H1 (cell line): ENCODE data around the gene NEK11. TPM values are rescaled to one million over a fixed set of nuclear protein-coding genes. Genes with fewer than 3 reads are reported as not detected.

Experiments
- CTCF ChIA-PET: fragments of 300-600 bp; sonication (Branson Sonifier 250); formaldehyde crosslinking; loops from one replicate; lab custom pipeline; 2021; ENCODE audit not compliant: partially characterized antibody; lab: Charles Lee
- POLR2A ChIA-PET: fragments of 300-600 bp; sonication (Branson Sonifier 250); formaldehyde crosslinking; loops from one replicate; lab custom pipeline; 2021; ENCODE audit warnings: inconsistent platforms; ENCODE audit not compliant: partially characterized antibody; lab: Charles Lee
- DNase-seq, 2 experiments: peaks; one replicate each; pipeline versions ENCODE4 v3.0.0 to v3.0.0-alpha.2; 2010 to 2022; ENCODE audit warnings: low spot score in 2 of 2, low read depth in 1 of 2, mixed read lengths in 1 of 2
- FAIRE-seq: peaks from 2 replicates; lab custom pipeline; 2011; peaks lifted over from hg19 to GRCh38; lab: Jason Lieb, UNC
- H2AFZ ChIP-seq: 2 replicates; pipeline ENCODE4 v1.8.1; 2012; ENCODE audit warnings: low read length, inconsistent platforms
- H2AK5ac ChIP-seq: 2 replicates; pipeline ENCODE4 v1.6.1; 2013; ENCODE audit warnings: low read depth, low read length
- H2BK120ac ChIP-seq: replicated peaks from 2 replicates; pipeline ENCODE3; 2013; ENCODE audit warnings: low read depth, low read length, inconsistent platforms
- H2BK12ac ChIP-seq: 2 replicates; pipeline ENCODE4 v1.6.1; 2013; ENCODE audit warnings: low read depth, low read length
- H2BK15ac ChIP-seq: 2 replicates; pipeline ENCODE4 v1.6.1; 2013; ENCODE audit warnings: low read length
- H2BK20ac ChIP-seq: 2 replicates; pipeline ENCODE4 v1.6.1; 2013; ENCODE audit warnings: low read length
- H2BK5ac ChIP-seq: 2 replicates; pipeline ENCODE4 v1.6.1; 2013; ENCODE audit warnings: low read depth, low read length
- H3K14ac ChIP-seq: 2 replicates; pipeline ENCODE4 v1.6.1; 2013; ENCODE audit warnings: inconsistent platforms; ENCODE audit not compliant: insufficient read length
- H3K18ac ChIP-seq: 2 replicates; pipeline ENCODE4 v1.6.1; 2013; ENCODE audit warnings: low read length; ENCODE audit errors: extremely low read depth
- H3K23ac ChIP-seq: 2 replicates; pipeline ENCODE4 v1.6.1; 2013; ENCODE audit warnings: inconsistent platforms; ENCODE audit not compliant: insufficient read length
- H3K23me2 ChIP-seq: 2 replicates; pipeline ENCODE4 v1.6.1; 2013; ENCODE audit warnings: low read depth, low read length
- H3K27ac ChIP-seq: 2 replicates; pipeline ENCODE4 v1.6.1; 2011; ENCODE audit warnings: low read depth, low read length, inconsistent platforms
- H3K27me3 ChIP-seq, 4 experiments: replicated peaks in 1 of 4; 1 replicate in 1 of 4; 2 replicates in 3 of 4; pipeline versions ENCODE4 v1.6.1 to v1.8.1; 2011 to 2013; ENCODE audit warnings: low read length in 3 of 4, mild to moderate bottlenecking in 3 of 4, inconsistent platforms in 2 of 4, mixed read lengths in 2 of 4, moderate library complexity in 1 of 4; ENCODE audit not compliant: control insufficient read depth in 3 of 4, insufficient read depth in 3 of 4; ENCODE audit errors: extremely low read depth in 1 of 4
- H3K36me3 ChIP-seq, 4 experiments: 2 replicates each; pipeline versions ENCODE4 v1.6.1 to v1.8.1; 2011 to 2013; ENCODE audit warnings: mild to moderate bottlenecking in 4 of 4, low read length in 3 of 4, moderate library complexity in 2 of 4, control low read depth in 1 of 4, inconsistent platforms in 1 of 4; ENCODE audit not compliant: insufficient read depth in 4 of 4, control insufficient read depth in 2 of 4
- H3K4ac ChIP-seq: replicated peaks from 2 replicates; pipeline ENCODE3; 2013; ENCODE audit warnings: low read length, low read depth, mixed read lengths, inconsistent platforms; ENCODE audit not compliant: insufficient read length
- H3K4me1 ChIP-seq, 4 experiments: replicated peaks in 1 of 4; 1 replicate in 1 of 4; 2 replicates in 3 of 4; pipeline versions ENCODE4 v1.6.1 to v1.8.1; 2011 to 2013; ENCODE audit warnings: low read length in 3 of 4, inconsistent platforms in 2 of 4, mixed read lengths in 1 of 4; ENCODE audit not compliant: insufficient read depth in 4 of 4, control insufficient read depth in 3 of 4
- H3K4me2 ChIP-seq, 2 experiments: 2 replicates each; pipeline versions ENCODE4 v1.6.1 to v1.8.1; 2011 to 2013; ENCODE audit warnings: low read depth in 2 of 2, low read length in 2 of 2, control low read depth in 1 of 2, inconsistent platforms in 1 of 2, mild to moderate bottlenecking in 1 of 2; ENCODE audit not compliant: insufficient read depth in 1 of 2
- H3K4me3 ChIP-seq, 4 experiments: fragments of 200-600, 300-600 bp in 1 of 4; sonication (generic), shearing (Covaris generic), sonication (Bioruptor Twin) in 1 of 4; 2 replicates each; pipeline versions ENCODE4 v1.5.1 to v1.8.1; 2011 to 2016; ENCODE audit warnings: low read length in 4 of 4, low read depth in 3 of 4, control low read depth in 2 of 4, inconsistent platforms in 2 of 4, mild to moderate bottlenecking in 2 of 4, mixed read lengths in 1 of 4, moderate library complexity in 1 of 4; ENCODE audit not compliant: insufficient read depth in 2 of 4; ENCODE audit errors: extremely low read depth in 1 of 4
- H3K56ac ChIP-seq: replicated peaks from 2 replicates; pipeline ENCODE3; 2013; ENCODE audit warnings: low read depth, mild to moderate bottlenecking, mixed read lengths, low read length, inconsistent platforms; ENCODE audit not compliant: insufficient read length
- H3K79me1 ChIP-seq: 2 replicates; pipeline ENCODE4 v1.6.1; 2013; ENCODE audit warnings: low read depth, low read length, control low read depth
- H3K79me2 ChIP-seq, 2 experiments: 2 replicates each; pipeline versions ENCODE4 v1.6.1 to v1.8.1; 2012 to 2013; ENCODE audit warnings: low read length in 2 of 2, mild to moderate bottlenecking in 2 of 2, inconsistent platforms in 1 of 2; ENCODE audit not compliant: insufficient read depth in 2 of 2, control insufficient read depth in 1 of 2
- H3K9ac ChIP-seq, 4 experiments: replicated peaks in 1 of 4; 1 replicate in 1 of 4; 2 replicates in 3 of 4; pipeline versions ENCODE4 v1.6.1 to v1.8.1; 2011 to 2013; ENCODE audit warnings: low read depth in 3 of 4, low read length in 3 of 4, control low read depth in 2 of 4, mild to moderate bottlenecking in 2 of 4, moderate library complexity in 2 of 4, inconsistent platforms in 1 of 4; ENCODE audit errors: extremely low read depth in 1 of 4
- H3K9me3 ChIP-seq, 2 experiments: 2 replicates each; pipeline versions ENCODE4 v1.6.1 to v1.8.1; 2012 to 2013; ENCODE audit warnings: mild to moderate bottlenecking in 2 of 2, moderate library complexity in 2 of 2, control low read depth in 1 of 2, inconsistent platforms in 1 of 2, low read depth in 1 of 2, low read length in 1 of 2, mixed read lengths in 1 of 2; ENCODE audit not compliant: insufficient read depth in 2 of 2
- H4K20me1 ChIP-seq, 2 experiments: replicated peaks in 1 of 2; 2 replicates each; pipeline versions ENCODE3 to v1.8.1; 2011 to 2013; ENCODE audit warnings: inconsistent platforms in 2 of 2, low read length in 2 of 2, mild to moderate bottlenecking in 1 of 2; ENCODE audit not compliant: insufficient read depth in 2 of 2, control insufficient read depth in 1 of 2
- H4K5ac ChIP-seq: 2 replicates; pipeline ENCODE4 v1.6.1; 2013; ENCODE audit warnings: low read length, low read depth, mixed read lengths, inconsistent platforms; ENCODE audit not compliant: insufficient read length
- H4K8ac ChIP-seq: 2 replicates; pipeline ENCODE4 v1.8.0; 2013; ENCODE audit warnings: mild to moderate bottlenecking, moderate library complexity, low read length, inconsistent platforms; ENCODE audit not compliant: insufficient read depth; ENCODE audit errors: extremely low read depth
- H4K91ac ChIP-seq: replicated peaks from 2 replicates; pipeline ENCODE3; 2013; ENCODE audit warnings: low read length, mixed read lengths, inconsistent platforms; ENCODE audit not compliant: insufficient read length
- CEBPB ChIP-seq: IDR thresholded peaks from 2 replicates; pipeline ENCODE4 v1.6.1; 2012; ENCODE audit warnings: low read depth, low read length
- CHD1 ChIP-seq: IDR thresholded peaks from 2 replicates; pipeline ENCODE4 v1.6.1; 2012; ENCODE audit warnings: low read depth, low read length, improper control_type of control experiment
- EGR1 ChIP-seq: IDR thresholded peaks from 2 replicates; pipeline ENCODE4 v1.6.1; 2011; ENCODE audit warnings: low read depth, low read length, borderline replicate concordance
- FOSL1 ChIP-seq: IDR thresholded peaks from 2 replicates; pipeline ENCODE4 v1.6.1; 2011; ENCODE audit warnings: mild to moderate bottlenecking, low read depth, low read length, moderate library complexity; ENCODE audit not compliant: insufficient read depth
- GABPA ChIP-seq: IDR thresholded peaks from 2 replicates; pipeline ENCODE4 v1.6.1; 2011; ENCODE audit warnings: mild to moderate bottlenecking, low read length, moderate library complexity, borderline replicate concordance; ENCODE audit not compliant: insufficient read depth
- MAFK ChIP-seq: IDR thresholded peaks from 2 replicates; pipeline ENCODE4 v1.6.1; 2012; ENCODE audit warnings: low read depth, mild to moderate bottlenecking, improper control_type of control experiment, low read length
- NRF1 ChIP-seq: IDR thresholded peaks from 2 replicates; pipeline ENCODE4 v1.6.1; 2011; ENCODE audit warnings: mild to moderate bottlenecking, low read depth, low read length, improper control_type of control experiment
- RAD21 ChIP-seq, 2 experiments: IDR thresholded peaks in 1 of 2; conservative IDR thresholded peaks in 1 of 2; 2 replicates each; pipeline ENCODE4 v1.6.1; 2011; ENCODE audit warnings: low read depth in 2 of 2, low read length in 2 of 2, improper control_type of control experiment in 1 of 2, inconsistent platforms in 1 of 2, mild to moderate bottlenecking in 1 of 2, moderate library complexity in 1 of 2
- RBBP5 ChIP-seq: IDR thresholded peaks from 2 replicates; pipeline ENCODE4 v1.7.1; 2012; ENCODE audit warnings: low read depth, mild to moderate bottlenecking, inconsistent platforms, low read length, moderate library complexity, borderline replicate concordance
- RFX5 ChIP-seq: IDR thresholded peaks from 2 replicates; pipeline ENCODE4 v1.6.1; 2011; ENCODE audit warnings: low read depth, low read length, improper control_type of control experiment, borderline replicate concordance
- RXRA ChIP-seq: IDR thresholded peaks from 2 replicates; pipeline ENCODE4 v1.6.1; 2011; ENCODE audit warnings: low read depth, mild to moderate bottlenecking, low read length, moderate library complexity; ENCODE audit not compliant: insufficient read depth
- SIRT6 ChIP-seq: IDR thresholded peaks from one replicate; pipeline ENCODE4 v1.7.1; 2012; ENCODE audit warnings: low read length, inconsistent platforms
- TAF7 ChIP-seq: optimal IDR thresholded peaks from 2 replicates; pipeline ENCODE3; 2011; ENCODE audit warnings: low read depth, mild to moderate bottlenecking, inconsistent platforms, low read length, moderate library complexity, borderline replicate concordance
- ZNF274 ChIP-seq: IDR thresholded peaks from 2 replicates; pipeline ENCODE4 v1.7.0; 2012; ENCODE audit warnings: low read length, borderline replicate concordance; ENCODE audit errors: extremely low read depth
- WGBS, 2 experiments: shearing (Covaris generic) in 1 of 2; methylation state at CpG; one replicate each; pipeline versions ENCODE4 v1.1.6 to v1.1.7; 2013 to 2015; ENCODE audit warnings: low lambda C conversion rate in 2 of 2, mixed read lengths in 2 of 2, inconsistent platforms in 1 of 2, low coverage in 1 of 2, missing lambda C conversion rate in 1 of 2; ENCODE audit not compliant: insufficient replicate concordance in 2 of 2, insufficient coverage in 1 of 2, insufficient read length in 1 of 2; ENCODE audit errors: extremely low coverage in 1 of 2, missing lambda C conversion rate in 1 of 2; 5-methylcytosine and 5-hydroxymethylcytosine counted together
- polyA plus RNA-seq, 7 experiments: library from polyadenylated mRNA; depleted of rRNA in 3 of 7; stranded (reverse) in 5 of 7; unstranded in 2 of 7; fragments of >200 nt in 5 of 7; fragments of 200-250 nt in 2 of 7; gene quantifications; 1 replicate in 5 of 7; 2 replicates in 1 of 7; 4 replicates in 1 of 7; pipeline versions ENCODE4 v1.2.1 to v1.2.3, GENCODE V29; 2011 to 2013; ENCODE audit warnings: missing spikeins in 2 of 7, mixed read lengths in 2 of 7
- total RNA-seq: library from RNA; stranded (reverse); fragmentation: NEBNext Ultra II Directional; extraction: Animal tissue kit (Norgen Biotek cat#: 25700); gene quantifications from 2 replicates; pipeline ENCODE4 v1.2.1, GENCODE V29; 2021

The NEK11 gene
- total and polyA plus RNA-seq, 2 of the 8 experiments (the other 6 are each of a cell fraction or from before 2014, with no cell fraction given) = 0.60 TPM; not detected in 1

- no peak overlapping the region for H4K5ac ChIP-seq
- no peaks in the 10 kb centered on the region for H3K27me3 ChIP-seq
- H2BK20ac ChIP-seq = no peak overlapping the region
- H3K36me3 ChIP-seq = peaks cover 0 to 12% (median 6%) of the 10 kb centered on the region in 4 experiments; a peak in 3 of 8 replicates
- H4K8ac ChIP-seq = no peak overlapping the region
- no peak overlapping the region for H3K9ac ChIP-seq
- H4K20me1 ChIP-seq = peaks cover 0 to 3% of the 10 kb centered on the region in 2 experiments
- 90 to 100% methylated on average over 1 to 3 of the region's 3 CpGs for WGBS, 2 experiments
- H3K23me2 ChIP-seq = no peaks in the 10 kb centered on the region
- no peaks in the 10 kb centered on the region for H3K79me2 ChIP-seq
- H3K56ac ChIP-seq = no peak overlapping the region
- no peak overlapping the region for H2BK12ac ChIP-seq
- POLR2A ChIA-PET = no interaction called here
- no peak overlapping the region for H2BK120ac ChIP-seq
- H4K91ac ChIP-seq = no peak overlapping the region
- no peak overlapping the region for H3K23ac ChIP-seq
- no peak overlapping the region for H3K27ac ChIP-seq
- H3K9me3 ChIP-seq = no peaks in the 10 kb centered on the region
- CTCF ChIA-PET = no interaction called here
- no peak overlapping the region for H2BK5ac ChIP-seq
- no peak overlapping the region for H2AK5ac ChIP-seq
- H3K4me1 ChIP-seq = no peaks in the 10 kb centered on the region
- H3K4me3 ChIP-seq = no peak overlapping the region
- H3K79me1 ChIP-seq = no peaks in the 10 kb centered on the region
- H3K18ac ChIP-seq = no peak overlapping the region
- H3K4me2 ChIP-seq = no peak overlapping the region
- no peak overlapping the region for H3K14ac ChIP-seq
- H2BK15ac ChIP-seq = no peak overlapping the region
- no peak overlapping the region for H3K4ac ChIP-seq
- FAIRE-seq (no peak), DNase-seq (no peak)
- no peak overlapping the region for H2AFZ ChIP-seq
- TF ChIP-seq RXRA (no peak), SIRT6 (no peak), ZNF274 (no peak), GABPA (no peak), RAD21 (IDR thresholded peaks at IDR 0.05 in 1 of 2, conservative IDR thresholded peaks at IDR 0.05 in 1 of 2; ENCODE audit: low read depth in 2 of 2, low read length in 2 of 2) (no peak), CEBPB (no peak), EGR1 (no peak), CHD1 (no peak), NRF1 (no peak), FOSL1 (no peak), TAF7 (no peak), RBBP5 (no peak), RFX5 (no peak), MAFK (no peak)
Observed at GRCh38 chr3:130992344-130992743, 34.3 kb upstream of the NEK11 start.
